ENCODE data around the gene SHISAL1. TPM values are rescaled to one million over a fixed set of nuclear protein-coding genes. Genes with fewer than 3 reads are reported as not detected.

SHISAL1 gene
- polyA plus RNA-seq, 2 donors: 0.08 to 0.22 TPM

GRCh38 chr22:44211256-44211945 is 101.3 kb downstream of the SHISAL1 start:
- no peaks in the 10 kb centered on the region for H3K27me3 ChIP-seq (ENCODE audit: control insufficient read depth in 1 of 2, insufficient read depth in 2 of 2, low read length in 2 of 2)
- no peaks in the 10 kb centered on the region for H3K4me1 ChIP-seq (ENCODE audit: control insufficient read depth in 2 of 2, insufficient read depth in 2 of 2, low read length in 1 of 2)
- no peak overlapping the region for H3K4me3 ChIP-seq (ENCODE audit: low read depth in 1 of 2, low read length in 2 of 2)
- WGBS, 2 donors: 64 to 68% methylated on average over 6 of the region's 6 CpGs
- H3K36me3 ChIP-seq (ENCODE audit: control insufficient read depth in 2 of 2, insufficient read depth in 2 of 2, low read length in 1 of 2): no peaks in the 10 kb centered on the region
- no peak overlapping the region for H3K27ac ChIP-seq (ENCODE audit: low read depth in 2 of 2, low read length in 1 of 2)
- H3K9me3 ChIP-seq (ENCODE audit: control insufficient read depth in 2 of 2, insufficient read depth in 1 of 2, low read depth in 1 of 2, low read length in 1 of 2): peaks cover 0 to 1% of the 10 kb centered on the region in 2 donors

GRCh38 chr22:44210722-44211121 is 102.0 kb downstream of the SHISAL1 start:
- Histone ChIP-seq H3K27me3 (ENCODE audit: control insufficient read depth in 1 of 2, insufficient read depth in 2 of 2, low read length in 2 of 2) (no peaks in the 10 kb centered on the region), H3K27ac (ENCODE audit: low read depth in 2 of 2, low read length in 1 of 2) (no peak overlapping the region), H3K4me3 (ENCODE audit: low read depth in 1 of 2, low read length in 2 of 2) (no peak overlapping the region), H3K36me3 (ENCODE audit: control insufficient read depth in 2 of 2, insufficient read depth in 2 of 2, low read length in 1 of 2) (no peaks in the 10 kb centered on the region), H3K9me3 (ENCODE audit: control insufficient read depth in 2 of 2, insufficient read depth in 1 of 2, low read depth in 1 of 2, low read length in 1 of 2) (peaks cover 0 to 1% of the 10 kb centered on the region in 2 donors), H3K4me1 (ENCODE audit: control insufficient read depth in 2 of 2, insufficient read depth in 2 of 2, low read length in 1 of 2) (no peaks in the 10 kb centered on the region)
- WGBS, 2 donors: 65 to 68% methylated on average over 4 of the region's 4 CpGs

- Histone ChIP-seq H3K4me1 (ENCODE audit: control insufficient read depth in 2 of 2, insufficient read depth in 2 of 2, low read length in 1 of 2) (peaks cover 0 to 2% of the 10 kb centered on the region in 2 donors), H3K27ac (ENCODE audit: low read depth in 2 of 2, low read length in 1 of 2) (no peak overlapping the region), H3K36me3 (ENCODE audit: control insufficient read depth in 2 of 2, insufficient read depth in 2 of 2, low read length in 1 of 2) (no peaks in the 10 kb centered on the region), H3K27me3 (ENCODE audit: control insufficient read depth in 1 of 2, insufficient read depth in 2 of 2, low read length in 2 of 2) (no peaks in the 10 kb centered on the region), H3K4me3 (ENCODE audit: low read depth in 1 of 2, low read length in 2 of 2) (no peak overlapping the region), H3K9me3 (ENCODE audit: control insufficient read depth in 2 of 2, insufficient read depth in 1 of 2, low read depth in 1 of 2, low read length in 1 of 2) (no peaks in the 10 kb centered on the region)
- 89 to 91% methylated on average over 3 of the region's 3 CpGs for WGBS, 2 donors
Measured at GRCh38 chr22:44209343-44209742, 103.4 kb downstream of the SHISAL1 start.

DNA sequence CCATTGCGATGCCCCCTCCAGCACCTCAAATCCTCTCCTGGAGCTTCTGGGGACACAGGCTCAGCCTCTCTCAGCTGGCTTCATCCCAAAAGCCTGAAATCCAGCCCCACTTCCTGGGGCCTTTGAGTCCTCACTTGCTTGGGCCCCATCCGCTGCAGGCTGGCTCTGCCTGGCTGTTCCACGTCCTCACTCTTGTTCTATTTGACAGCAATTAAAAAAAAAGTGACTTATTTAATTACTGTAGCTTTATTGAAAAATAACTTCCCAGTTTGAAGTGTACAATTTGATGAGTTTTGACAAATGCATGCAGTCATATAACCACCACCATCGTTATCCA is 104.8 kb downstream of the SHISAL1 start:
- Histone ChIP-seq H3K36me3 (ENCODE audit: control insufficient read depth in 2 of 2, insufficient read depth in 2 of 2, low read length in 1 of 2) (no peaks in the 10 kb centered on the region), H3K27ac (ENCODE audit: low read depth in 2 of 2, low read length in 1 of 2) (no peak overlapping the region), H3K4me3 (ENCODE audit: low read depth in 1 of 2, low read length in 2 of 2) (no peak overlapping the region), H3K4me1 (ENCODE audit: control insufficient read depth in 2 of 2, insufficient read depth in 2 of 2, low read length in 1 of 2) (peaks cover 0 to 2% of the 10 kb centered on the region in 2 donors), H3K27me3 (ENCODE audit: control insufficient read depth in 1 of 2, insufficient read depth in 2 of 2, low read length in 2 of 2) (no peaks in the 10 kb centered on the region), H3K9me3 (ENCODE audit: control insufficient read depth in 2 of 2, insufficient read depth in 1 of 2, low read depth in 1 of 2, low read length in 1 of 2) (no peaks in the 10 kb centered on the region)
- 71 to 84% methylated on average over 4 of the region's 4 CpGs for WGBS, 2 donors

GRCh38 chr22:44207173-44207980 is 105.4 kb downstream of the SHISAL1 start:
- Histone ChIP-seq H3K9me3 (ENCODE audit: control insufficient read depth in 2 of 2, insufficient read depth in 1 of 2, low read depth in 1 of 2, low read length in 1 of 2) (no peaks in the 10 kb centered on the region), H3K27me3 (ENCODE audit: control insufficient read depth in 1 of 2, insufficient read depth in 2 of 2, low read length in 2 of 2) (no peaks in the 10 kb centered on the region), H3K4me3 (ENCODE audit: low read depth in 1 of 2, low read length in 2 of 2) (no peak overlapping the region), H3K27ac (ENCODE audit: low read depth in 2 of 2, low read length in 1 of 2) (no peak overlapping the region), H3K4me1 (ENCODE audit: control insufficient read depth in 2 of 2, insufficient read depth in 2 of 2, low read length in 1 of 2) (peaks cover 0 to 2% of the 10 kb centered on the region in 2 donors), H3K36me3 (ENCODE audit: control insufficient read depth in 2 of 2, insufficient read depth in 2 of 2, low read length in 1 of 2) (no peaks in the 10 kb centered on the region)
- WGBS, 2 donors: 86 to 92% methylated on average over 12 to 16 of the region's 16 CpGs

DNA sequence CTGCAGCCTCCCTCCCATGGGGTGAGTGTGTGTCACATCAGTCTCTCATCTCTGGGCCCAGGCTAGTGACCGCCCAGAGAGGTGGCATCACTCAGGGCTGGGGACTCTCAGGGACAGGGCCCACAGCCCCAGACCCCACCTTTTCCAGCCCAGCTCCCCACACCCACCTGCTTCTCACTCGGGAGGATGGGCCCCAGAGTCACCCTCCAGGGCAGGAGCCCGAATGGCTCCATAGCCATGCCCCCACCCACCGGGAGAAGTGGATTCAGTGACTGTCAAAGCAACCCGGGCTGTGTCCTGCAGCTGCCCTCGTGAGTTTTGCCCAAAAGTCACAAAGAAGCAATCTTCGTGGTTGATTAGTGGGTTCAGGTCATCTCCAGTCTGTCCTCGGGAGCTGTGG is 106.1 kb downstream of the SHISAL1 start:
- no peaks in the 10 kb centered on the region for H3K36me3 ChIP-seq (ENCODE audit: control insufficient read depth in 2 of 2, insufficient read depth in 2 of 2, low read length in 1 of 2)
- H3K27me3 ChIP-seq (ENCODE audit: control insufficient read depth in 1 of 2, insufficient read depth in 2 of 2, low read length in 2 of 2): no peaks in the 10 kb centered on the region
- H3K27ac ChIP-seq (ENCODE audit: low read depth in 2 of 2, low read length in 1 of 2): no peak overlapping the region
- peaks cover 0 to 2% of the 10 kb centered on the region in 2 donors for H3K4me1 ChIP-seq (ENCODE audit: control insufficient read depth in 2 of 2, insufficient read depth in 2 of 2, low read length in 1 of 2)
- 85 to 87% methylated on average over 8 of the region's 8 CpGs for WGBS, 2 donors
- H3K9me3 ChIP-seq (ENCODE audit: control insufficient read depth in 2 of 2, insufficient read depth in 1 of 2, low read depth in 1 of 2, low read length in 1 of 2): no peaks in the 10 kb centered on the region
- no peak overlapping the region for H3K4me3 ChIP-seq (ENCODE audit: low read depth in 1 of 2, low read length in 2 of 2)

- Histone ChIP-seq H3K4me1 (ENCODE audit: control insufficient read depth in 2 of 2, insufficient read depth in 2 of 2, low read length in 1 of 2) (peaks cover 0 to 2% of the 10 kb centered on the region in 2 donors), H3K4me3 (ENCODE audit: low read depth in 1 of 2, low read length in 2 of 2) (no peak overlapping the region), H3K36me3 (ENCODE audit: control insufficient read depth in 2 of 2, insufficient read depth in 2 of 2, low read length in 1 of 2) (no peaks in the 10 kb centered on the region), H3K27me3 (ENCODE audit: control insufficient read depth in 1 of 2, insufficient read depth in 2 of 2, low read length in 2 of 2) (no peaks in the 10 kb centered on the region), H3K27ac (ENCODE audit: low read depth in 2 of 2, low read length in 1 of 2) (no peak overlapping the region), H3K9me3 (ENCODE audit: control insufficient read depth in 2 of 2, insufficient read depth in 1 of 2, low read depth in 1 of 2, low read length in 1 of 2) (no peaks in the 10 kb centered on the region)
- WGBS, 2 donors: 82 to 83% methylated on average over 9 of the region's 9 CpGs
Measured at GRCh38 chr22:44206330-44206645, 106.5 kb downstream of the SHISAL1 start.

- Histone ChIP-seq H3K4me1 (ENCODE audit: control insufficient read depth in 2 of 2, insufficient read depth in 2 of 2, low read length in 1 of 2) (peaks cover 0 to 2% of the 10 kb centered on the region in 2 donors), H3K4me3 (ENCODE audit: low read depth in 1 of 2, low read length in 2 of 2) (no peak overlapping the region), H3K9me3 (ENCODE audit: control insufficient read depth in 2 of 2, insufficient read depth in 1 of 2, low read depth in 1 of 2, low read length in 1 of 2) (no peaks in the 10 kb centered on the region), H3K27me3 (ENCODE audit: control insufficient read depth in 1 of 2, insufficient read depth in 2 of 2, low read length in 2 of 2) (no peaks in the 10 kb centered on the region), H3K27ac (ENCODE audit: low read depth in 2 of 2, low read length in 1 of 2) (no peak overlapping the region), H3K36me3 (ENCODE audit: control insufficient read depth in 2 of 2, insufficient read depth in 2 of 2, low read length in 1 of 2) (no peaks in the 10 kb centered on the region)
- WGBS, 2 donors: 81 to 91% methylated on average over 16 of the region's 16 CpGs
Measured at GRCh38 chr22:44205516-44206329, 107.0 kb downstream of the SHISAL1 start.

DNA sequence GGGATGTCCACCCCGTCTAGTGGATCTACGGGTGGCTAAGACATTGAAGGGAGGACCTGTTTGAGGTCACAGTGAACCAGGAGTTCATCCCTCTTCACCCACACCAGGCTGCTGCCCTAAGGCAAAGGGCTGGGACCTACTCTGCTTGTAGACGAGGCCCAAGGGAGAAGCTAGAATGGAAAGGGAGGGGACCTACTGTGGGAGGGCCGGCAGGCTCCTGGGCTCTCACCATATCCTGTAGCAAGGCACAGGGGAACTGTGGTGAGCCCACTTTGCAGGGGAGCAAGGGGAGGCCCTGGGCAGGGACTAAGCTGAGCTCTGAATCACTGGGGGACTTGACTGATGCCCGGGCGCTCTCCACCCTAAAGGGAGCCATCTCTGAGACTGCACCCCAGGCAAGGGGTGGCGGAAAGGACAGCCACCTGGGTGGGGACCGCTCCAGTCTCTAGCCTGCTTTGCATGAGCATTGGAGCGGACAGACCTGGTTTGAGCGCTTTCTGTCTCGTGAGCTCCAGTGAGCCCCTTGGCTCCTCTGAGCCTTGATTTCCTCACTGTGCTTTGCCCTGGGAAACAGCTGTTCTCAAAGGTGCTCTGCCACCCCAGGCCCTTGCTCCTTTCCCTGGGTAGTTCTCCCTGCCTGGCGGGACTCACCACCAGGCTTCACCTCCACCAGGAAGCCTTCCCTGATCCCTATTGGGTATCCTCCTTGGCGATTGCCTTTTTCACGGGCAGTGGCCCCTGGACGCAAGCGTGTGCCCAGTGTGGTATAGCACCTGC is 107.8 kb downstream of the SHISAL1 start:
- Histone ChIP-seq H3K36me3 (ENCODE audit: control insufficient read depth in 2 of 2, insufficient read depth in 2 of 2, low read length in 1 of 2) (no peaks in the 10 kb centered on the region), H3K27ac (ENCODE audit: low read depth in 2 of 2, low read length in 1 of 2) (no peak overlapping the region), H3K4me3 (ENCODE audit: low read depth in 1 of 2, low read length in 2 of 2) (no peak overlapping the region), H3K4me1 (ENCODE audit: control insufficient read depth in 2 of 2, insufficient read depth in 2 of 2, low read length in 1 of 2) (peaks cover 0 to 2% of the 10 kb centered on the region in 2 donors), H3K27me3 (ENCODE audit: control insufficient read depth in 1 of 2, insufficient read depth in 2 of 2, low read length in 2 of 2) (no peaks in the 10 kb centered on the region), H3K9me3 (ENCODE audit: control insufficient read depth in 2 of 2, insufficient read depth in 1 of 2, low read depth in 1 of 2, low read length in 1 of 2) (no peaks in the 10 kb centered on the region)
- 85 to 87% methylated on average over 16 of the region's 16 CpGs for WGBS, 2 donors

All from esophagus (tissue), 2 donors.